GM19452 (cell line): ENCODE measurements around the gene KCTD1.
A peak's percentile ranks its signal among the peaks of the same experiment; 100 is the strongest.

ENCODE experiments used
- ATAC-seq: cut with Tn5 transposase; IDR thresholded peaks from one replicate; pipeline ENCODE4 v1.9.1; 2021; ENCODE audit not compliant: unreplicated experiment

KCTD1 gene

GRCh38 chr18:26524002-26524401 lies 24.4 kb downstream of the KCTD1 start:
- no peak for ATAC-seq

- ATAC-seq: no peak
These were observed 26.7 kb downstream of the KCTD1 start for GRCh38 chr18:26521617-26522016.

GRCh38 chr18:26520974-26521373 lies 27.4 kb downstream of the KCTD1 start:
- no peak for ATAC-seq

- no peak for ATAC-seq
These were observed 29.2 kb downstream of the KCTD1 start for GRCh38 chr18:26519114-26519513.

DNA sequence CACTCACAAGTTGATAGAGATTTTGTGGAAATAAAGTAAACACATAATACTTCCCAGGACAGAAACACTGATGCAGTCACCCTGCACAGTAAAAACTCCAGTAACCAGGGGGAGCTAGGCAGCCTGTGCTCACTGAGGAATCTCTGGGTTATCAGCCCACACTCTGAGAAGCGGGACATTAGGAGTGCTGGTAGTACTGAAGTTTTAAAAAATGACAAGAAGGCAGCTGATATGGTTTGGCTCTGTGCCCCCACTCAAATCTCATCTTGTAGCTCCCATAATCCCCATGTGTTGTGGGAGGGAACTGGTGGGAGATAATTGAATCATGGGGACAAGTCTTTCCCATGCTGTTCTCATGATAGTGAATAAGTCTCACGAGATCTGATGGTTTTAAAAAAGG lies 31.4 kb downstream of the KCTD1 start:
- no peak for ATAC-seq

DNA sequence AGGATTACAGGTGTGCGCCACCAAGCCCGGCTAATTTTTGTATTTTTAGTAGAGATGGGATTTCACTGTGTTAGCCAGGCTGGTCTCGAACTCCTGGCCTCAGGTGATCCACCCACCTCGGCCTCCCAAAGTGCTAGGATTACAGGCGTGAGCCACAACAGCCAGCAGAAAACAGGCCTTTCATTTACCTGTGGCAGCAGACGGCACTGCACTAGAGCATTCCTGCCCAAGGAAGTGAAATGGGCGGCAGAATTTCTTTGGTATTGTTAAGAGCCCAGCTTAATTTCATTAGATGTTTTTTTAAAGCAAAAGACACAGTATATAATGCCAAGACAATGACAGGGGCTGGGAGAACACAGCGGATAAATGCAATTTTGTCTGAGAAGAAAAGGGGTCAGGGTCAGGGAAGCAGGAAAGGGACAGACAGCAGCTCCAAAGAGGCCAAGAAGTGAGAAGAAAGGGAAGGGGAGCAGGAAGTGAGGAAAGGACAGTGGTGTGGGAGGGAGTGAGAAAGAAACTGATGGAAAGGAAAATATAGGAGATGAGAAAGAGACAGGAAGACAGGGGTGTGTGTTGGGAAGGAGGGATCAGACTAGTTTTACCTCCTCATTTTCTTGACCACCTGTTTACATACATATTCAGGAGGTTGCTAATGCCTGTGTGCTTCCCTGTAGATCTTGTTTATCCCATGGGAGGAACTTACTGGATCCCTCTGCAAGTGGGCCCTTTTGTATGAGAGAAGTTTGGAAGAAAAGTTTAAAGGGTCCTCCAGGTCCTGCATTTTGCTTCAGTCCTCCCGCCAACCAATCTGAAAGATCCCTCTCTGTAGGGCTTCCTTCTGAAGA lies 32.5 kb downstream of the KCTD1 start:
- ATAC-seq: no peak

GRCh38 chr18:26511339-26512071 lies 36.8 kb downstream of the KCTD1 start:
- no peak for ATAC-seq

GRCh38 chr18:26510337-26510736 lies 38.0 kb downstream of the KCTD1 start:
- no peak for ATAC-seq

- no peak for ATAC-seq
These were observed 42.3 kb downstream of the KCTD1 start for GRCh38 chr18:26506012-26506411.

DNA sequence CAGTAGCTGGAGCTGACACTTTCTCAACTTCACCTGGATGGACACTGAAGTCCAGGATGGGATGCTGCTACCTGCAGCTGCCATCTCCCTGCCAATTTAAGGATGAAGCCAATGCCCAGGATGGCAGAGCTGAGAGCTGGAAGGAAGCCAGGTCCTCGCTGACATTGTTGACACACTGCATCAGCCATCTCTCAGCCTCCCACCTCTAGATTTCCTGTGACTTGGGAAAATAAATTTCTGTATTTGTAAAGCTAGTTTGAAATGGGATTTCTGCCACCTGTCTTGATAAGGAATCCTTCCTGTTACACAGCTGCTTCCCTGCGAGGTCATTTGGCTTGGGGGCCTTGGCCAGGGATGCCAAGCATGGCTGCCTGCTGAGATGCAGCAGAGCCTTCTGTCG lies 43.5 kb downstream of the KCTD1 start:
- no peak for ATAC-seq

GRCh38 chr18:26503382-26503781 lies 45.0 kb downstream of the KCTD1 start:
- ATAC-seq: no peak

DNA sequence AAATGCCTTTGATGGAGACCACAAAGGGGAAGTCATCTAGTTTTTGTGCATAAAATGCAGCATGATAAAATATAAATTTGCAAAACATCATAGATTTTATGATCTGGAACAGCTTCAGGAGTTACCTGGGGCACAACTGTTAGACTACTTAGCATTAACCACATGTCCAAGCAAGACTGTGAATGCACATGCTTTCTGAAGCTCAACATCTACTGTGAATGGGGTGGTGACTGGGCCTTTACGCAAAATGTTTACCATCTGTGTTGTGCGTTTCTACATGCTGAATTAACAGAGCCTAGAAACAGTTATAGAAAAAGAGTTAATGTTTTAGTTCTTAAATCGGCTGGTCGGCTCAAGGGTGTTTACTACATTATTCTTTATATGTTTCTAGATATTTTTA lies 45.5 kb downstream of the KCTD1 start:
- no peak for ATAC-seq

- no peak for ATAC-seq
These were observed 50.5 kb downstream of the KCTD1 start for GRCh38 chr18:26497866-26498265.

DNA sequence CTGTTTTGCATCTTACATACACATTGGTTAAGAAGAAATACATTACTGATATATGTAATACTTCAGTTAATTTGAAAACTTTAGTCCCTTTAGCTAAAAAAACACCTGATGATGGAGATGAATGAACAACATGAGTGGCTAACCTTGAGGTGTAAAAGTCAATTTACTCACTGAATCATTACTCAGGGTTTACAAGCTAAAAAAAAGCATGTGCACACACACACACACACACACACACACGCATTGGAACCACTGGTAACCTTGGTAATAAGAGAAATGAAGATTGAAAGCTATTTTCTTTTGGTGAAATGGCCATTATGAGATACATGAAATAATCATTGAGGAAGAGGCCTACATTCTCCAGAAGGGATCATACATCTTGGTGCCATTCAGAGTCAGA lies 51.8 kb downstream of the KCTD1 start:
- ATAC-seq: no peak

DNA sequence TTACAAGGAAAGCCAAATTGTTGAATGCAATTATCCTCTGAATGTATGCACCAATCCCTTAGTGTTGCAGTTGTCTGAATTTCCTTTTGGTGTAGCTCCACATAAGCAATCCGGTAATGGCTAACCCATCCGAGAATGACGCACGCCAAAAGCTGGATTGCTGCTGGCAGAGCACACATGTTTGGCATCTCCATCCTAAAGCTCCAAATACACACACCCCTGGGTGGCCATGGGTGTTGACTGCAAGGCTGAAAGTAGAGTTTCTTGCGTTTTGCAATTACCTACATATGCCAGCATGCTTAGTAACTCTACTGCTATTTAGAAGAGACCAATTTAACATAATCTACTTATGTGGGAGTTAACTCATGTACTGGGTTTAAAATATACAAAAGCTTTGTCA lies 53.1 kb downstream of the KCTD1 start:
- no peak for ATAC-seq

DNA sequence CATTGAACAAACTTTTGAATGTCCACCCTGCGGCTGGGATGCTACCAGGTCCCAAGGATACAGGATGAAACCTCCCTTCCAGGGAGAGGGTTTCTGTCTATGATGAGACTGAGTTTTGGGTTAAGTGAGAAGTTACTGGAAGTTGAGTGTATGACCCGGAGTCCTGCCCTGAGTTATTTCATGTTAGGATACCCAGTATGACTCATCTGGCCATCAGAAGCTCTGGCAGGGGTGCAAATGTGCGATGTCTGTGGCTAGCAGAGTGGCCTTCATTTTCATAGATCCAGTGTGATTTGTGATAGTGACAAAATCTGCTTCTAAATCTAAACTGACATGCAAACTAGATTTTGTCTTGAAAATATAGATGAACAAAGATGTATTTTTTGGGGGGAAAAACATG lies 55.3 kb downstream of the KCTD1 start:
- ATAC-seq: no peak

DNA sequence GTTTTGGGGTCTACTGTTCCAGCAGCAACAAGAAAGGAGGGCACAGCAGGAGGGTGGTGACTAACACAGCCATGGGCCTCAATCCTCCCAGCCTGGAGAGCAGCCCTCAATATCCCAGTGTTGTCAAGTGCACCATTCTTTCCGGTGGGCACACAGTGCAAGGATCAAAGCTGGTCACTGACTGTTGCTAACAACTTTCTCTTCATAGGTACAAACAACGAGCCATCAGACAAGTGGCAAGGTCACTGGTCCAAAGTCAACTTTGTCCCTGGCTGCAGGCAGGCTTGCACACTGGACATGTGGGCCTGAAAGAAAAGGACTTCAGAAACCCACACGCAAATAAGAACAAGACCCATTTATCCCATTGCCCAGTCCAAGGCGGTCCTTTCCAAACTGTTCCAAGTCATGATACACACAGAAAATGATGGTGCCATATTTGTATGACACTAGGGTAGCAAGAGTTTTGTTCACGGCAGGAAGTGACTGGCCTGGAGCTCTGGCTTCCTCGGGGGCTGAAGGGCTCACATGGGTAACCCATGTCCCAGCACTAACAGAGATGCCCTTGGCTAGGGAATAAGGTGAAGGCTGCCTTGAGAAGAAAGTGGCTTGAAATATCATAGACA lies 57.0 kb downstream of the KCTD1 start:
- ATAC-seq: no peak

DNA sequence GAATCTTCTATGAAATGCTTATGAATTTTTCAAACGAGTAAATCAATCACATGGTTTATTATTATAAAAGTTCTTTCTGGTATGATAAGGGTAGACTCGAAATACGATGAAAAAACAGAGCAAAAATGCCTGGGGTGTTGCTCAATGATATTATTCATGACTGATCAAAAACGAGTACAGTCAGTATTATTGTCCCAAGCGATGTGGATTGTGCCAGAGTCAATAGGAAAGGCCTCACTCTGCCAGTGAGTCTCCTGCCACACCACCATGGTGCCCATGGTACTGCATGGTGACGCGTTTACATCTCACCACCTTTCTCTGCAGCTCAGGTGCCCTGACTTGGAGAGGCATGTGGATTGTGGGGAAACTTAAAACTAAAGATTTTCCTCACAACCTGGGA lies 58.5 kb downstream of the KCTD1 start:
- ATAC-seq: no peak

- ATAC-seq: no peak
These were observed 59.2 kb downstream of the KCTD1 start for GRCh38 chr18:26489191-26489590.

- ATAC-seq: no peak
These were observed 59.8 kb downstream of the KCTD1 start for GRCh38 chr18:26488417-26489009.

DNA sequence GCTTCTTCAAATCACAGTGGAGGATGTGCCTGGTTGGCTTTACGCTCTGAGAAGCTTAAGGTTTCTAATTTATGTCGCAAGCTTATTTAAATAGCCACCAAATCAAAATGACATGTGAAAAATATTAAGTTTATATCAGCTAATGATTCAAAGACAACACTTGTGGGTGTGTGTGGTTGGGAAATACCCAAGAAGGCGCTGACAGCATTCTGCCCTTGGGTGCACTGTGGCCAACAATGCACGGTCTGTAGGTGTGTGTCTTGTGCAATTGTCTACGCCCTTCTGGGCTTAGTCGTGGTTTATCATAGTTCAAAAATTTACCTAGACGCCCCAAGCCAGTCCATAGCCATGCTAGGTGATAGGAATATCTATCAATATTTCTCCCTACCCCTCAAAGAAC lies 60.9 kb downstream of the KCTD1 start:
- ATAC-seq: peak; percentile 94

DNA sequence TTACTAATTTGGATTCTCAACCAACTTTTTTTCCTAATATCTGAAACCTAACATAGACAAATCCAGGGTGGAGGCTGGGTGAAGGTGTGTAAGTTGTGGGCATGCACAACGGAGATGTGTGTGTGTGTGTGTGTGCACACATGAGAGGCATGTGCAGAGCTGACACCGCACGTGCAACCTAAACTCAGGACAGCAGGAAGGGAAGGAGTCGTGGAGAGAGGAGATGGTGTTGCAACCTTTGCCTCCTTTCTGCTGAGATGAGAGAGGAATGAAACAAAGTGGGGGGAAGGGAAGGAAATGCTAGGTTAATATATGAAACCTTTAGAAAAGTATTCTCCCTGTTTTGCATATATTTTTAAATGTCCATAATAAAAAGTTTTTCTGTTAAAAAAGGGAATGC lies 64.7 kb downstream of the KCTD1 start:
- ATAC-seq: no peak
